SK-N-SH (cell line): Measurements from ENCODE around the gene LRRC36. TPM values are rescaled to one million over a fixed set of nuclear protein-coding genes. Genes with fewer than 3 reads are reported as not detected.

ENCODE experiments used
- CTCF ChIA-PET: fragments of 300-600, 350-600 bp; formaldehyde crosslinking; extraction: SDS; loops from one replicate; lab custom pipeline; 2021; lab: Yijun Ruan, JAX
- POLR2A ChIA-PET: fragments of 350-600 bp; sonication (Branson Sonifier 250); formaldehyde crosslinking; extraction: SDS; loops from one replicate; lab custom pipeline; 2020; ENCODE audit warnings: antibody characterized with exemption, inconsistent platforms; lab: Yijun Ruan, JAX
- DNase-seq: peaks from one replicate; pipeline ENCODE4 v3.0.0; 2012
- H2AFZ ChIP-seq: fragments of 200-600 bp; sonication (generic); 2 replicates; pipeline ENCODE4 v1.8.1; 2016; ENCODE audit warnings: antibody characterized with exemption, mild to moderate bottlenecking, low read depth
- H3F3A ChIP-seq: fragments of 200-600 bp; sonication (generic); replicated peaks from 2 replicates; pipeline ENCODE3; 2016; ENCODE audit warnings: antibody characterized with exemption, mild to moderate bottlenecking; ENCODE audit not compliant: insufficient read depth
- H3K27ac ChIP-seq, 2 experiments: fragments of 200-500 bp in 1 of 2; fragments of 200-600 bp in 1 of 2; sonication (Bioruptor generic) in 1 of 2; sonication (generic), shearing (Covaris generic) in 1 of 2; 2 replicates each; pipeline versions ENCODE4 v1.5.1 to v1.6.1; 2014 to 2016; ENCODE audit warnings: low read depth in 2 of 2, inconsistent platforms in 1 of 2, low read length in 1 of 2, mild to moderate bottlenecking in 1 of 2, mixed read lengths in 1 of 2
- H3K27me3 ChIP-seq: fragments of 200-600 bp; sonication (generic), shearing (Covaris generic); 2 replicates; pipeline ENCODE4 v1.6.1; 2016; ENCODE audit warnings: mixed run types; ENCODE audit not compliant: insufficient read depth
- H3K36me3 ChIP-seq, 2 experiments: fragments of 200-500 bp in 1 of 2; fragments of 200-600 bp in 1 of 2; sonication (Bioruptor generic) in 1 of 2; sonication (generic) in 1 of 2; replicated peaks in 1 of 2; 2 replicates each; pipeline versions ENCODE3 to v1.5.1; 2014 to 2016; ENCODE audit warnings: low read length in 1 of 2, mild to moderate bottlenecking in 1 of 2; ENCODE audit not compliant: insufficient read depth in 2 of 2, control insufficient read depth in 1 of 2
- H3K4me1 ChIP-seq, 2 experiments: fragments of 200-500 bp in 1 of 2; fragments of 200-600 bp in 1 of 2; sonication (Bioruptor generic) in 1 of 2; sonication (generic), shearing (Covaris generic) in 1 of 2; 2 replicates each; pipeline versions ENCODE4 v1.5.1 to v1.6.1; 2014 to 2016; ENCODE audit warnings: low read depth in 1 of 2, low read length in 1 of 2, mixed run types in 1 of 2; ENCODE audit not compliant: insufficient read depth in 2 of 2, control insufficient read depth in 1 of 2
- H3K4me2 ChIP-seq: fragments of 200-600 bp; sonication (generic), shearing (Covaris generic); 2 replicates; pipeline ENCODE4 v1.6.1; 2017; ENCODE audit warnings: mixed run types
- H3K4me3 ChIP-seq, 2 experiments: fragments of 200-500 bp in 1 of 2; fragments of 200-600 bp in 1 of 2; sonication (Bioruptor generic) in 1 of 2; sonication (generic), shearing (Covaris generic) in 1 of 2; 2 replicates each; pipeline versions ENCODE4 v1.5.1 to v1.8.1; 2014 to 2016; ENCODE audit warnings: low read depth in 2 of 2, inconsistent platforms in 1 of 2, low read length in 1 of 2, mild to moderate bottlenecking in 1 of 2, mixed read lengths in 1 of 2, moderate library complexity in 1 of 2
- H3K79me2 ChIP-seq: fragments of 200-600 bp; sonication (generic); 2 replicates; pipeline ENCODE4 v1.8.1; 2017; ENCODE audit warnings: mild to moderate bottlenecking; ENCODE audit not compliant: insufficient read depth
- H3K9ac ChIP-seq: fragments of 200-600 bp; sonication (generic); 2 replicates; pipeline ENCODE4 v1.6.1; 2017; ENCODE audit warnings: mixed run types
- H3K9me2 ChIP-seq: fragments of 200-600 bp; sonication (generic); 2 replicates; pipeline ENCODE4 v1.6.1; 2017; ENCODE audit warnings: mixed run types
- H3K9me3 ChIP-seq: fragments of 200-600 bp; sonication (generic); 2 replicates; pipeline ENCODE4 v1.6.1; 2017; ENCODE audit warnings: mixed run types, mild to moderate bottlenecking, moderate library complexity
- H4K20me1 ChIP-seq: fragments of 200-600 bp; sonication (generic); 2 replicates; pipeline ENCODE4 v1.6.1; 2017; ENCODE audit warnings: mild to moderate bottlenecking, mixed run types; ENCODE audit not compliant: insufficient read depth
- ELF1 ChIP-seq: IDR thresholded peaks from 2 replicates; pipeline ENCODE4 v1.4.0; 2012
- FOSL2 ChIP-seq: IDR thresholded peaks from 2 replicates; pipeline ENCODE4 v1.4.0; 2012; ENCODE audit warnings: low read depth, mild to moderate bottlenecking, moderate library complexity, borderline replicate concordance
- MAX ChIP-seq: IDR thresholded peaks from 2 replicates; pipeline ENCODE4 v1.4.0; 2012; ENCODE audit warnings: low read depth
- MXI1 ChIP-seq: IDR thresholded peaks from 2 replicates; pipeline ENCODE4 v1.6.1; 2012; ENCODE audit warnings: mild to moderate bottlenecking, low read depth, low read length, improper control_type of control experiment
- PBX3 ChIP-seq: IDR thresholded peaks from 2 replicates; pipeline ENCODE4; 2012
- RAD21 ChIP-seq: IDR thresholded peaks from 2 replicates; pipeline ENCODE4 v1.6.1; 2012; ENCODE audit warnings: mild to moderate bottlenecking, low read length
- RCOR1 ChIP-seq: fragments of 150-350 bp; IDR thresholded peaks from 2 replicates; pipeline ENCODE4 v1.6.1; 2017; ENCODE audit warnings: antibody characterized with exemption, low read length
- REST ChIP-seq: IDR thresholded peaks from 2 replicates; pipeline ENCODE4 v1.6.1; 2012; ENCODE audit warnings: mild to moderate bottlenecking, low read depth, low read length, moderate library complexity
- SMC3 ChIP-seq: IDR thresholded peaks from 2 replicates; pipeline ENCODE4 v1.6.1; 2012; ENCODE audit warnings: low read depth, low read length, improper control_type of control experiment
- TAF1 ChIP-seq: IDR thresholded peaks from 2 replicates; pipeline ENCODE4 v1.6.1; 2012; ENCODE audit warnings: low read depth, mild to moderate bottlenecking, low read length, moderate library complexity, borderline replicate concordance
- USF2 ChIP-seq: fragments of 150-350 bp; IDR thresholded peaks from 2 replicates; pipeline ENCODE4 v1.6.1; 2017; ENCODE audit warnings: antibody characterized with exemption, low read length, low read depth, borderline replicate concordance
- YY1 ChIP-seq: IDR thresholded peaks from 2 replicates; pipeline ENCODE4 v1.4.0; 2012; ENCODE audit warnings: low read depth, mild to moderate bottlenecking
- ZBTB33 ChIP-seq: IDR thresholded peaks from 2 replicates; pipeline ENCODE4 v1.4.0; 2012; ENCODE audit warnings: low read depth, borderline replicate concordance
- WGBS: methylation state at CpG from one replicate; pipeline ENCODE4 v1.1.6; 2017; ENCODE audit warnings: low lambda C conversion rate; 5-methylcytosine and 5-hydroxymethylcytosine counted together
- polyA plus RNA-seq, 3 experiments: library from polyadenylated mRNA; depleted of rRNA; stranded (reverse); fragments of >200 nt; gene quantifications; 2 replicates each; pipeline ENCODE4 v1.2.3, GENCODE V29; 2012

The LRRC36 gene
- polyA plus RNA-seq, 1 of the 3 experiments (the other 2 are of a cell fraction) = 0.92 TPM

- no peak for DNase-seq
- Histone ChIP-seq H3K36me3 (no peaks in the 10 kb centered on the region), H3K9me2 (no peaks in the 10 kb centered on the region), H2AFZ (no peak overlapping the region), H3K4me3 (no peak overlapping the region), H3K27me3 (no peaks in the 10 kb centered on the region), H4K20me1 (no peaks in the 10 kb centered on the region), H3K4me2 (peak overlapping the region; percentile 50), H3K4me1 (peaks cover 10 to 65% of the 10 kb centered on the region in 2 experiments; a peak in 2 of 4 replicates), H3F3A (peaks cover 5% of the 10 kb centered on the region), H3K79me2 (no peaks in the 10 kb centered on the region), H3K9ac (peak overlapping the region; percentile 25; the same call in 1 of the 2 replicates), H3K27ac (peak overlapping the region; percentile 22 to 51), H3K9me3 (no peaks in the 10 kb centered on the region)
- ChIA-PET POLR2A (interaction anchor here (0.6 to 1.1 kb wide), 2 partner anchors 10 to 400 kb away, joined by 3 to 6 read pairs; no protein-coding TSS in a partner anchor), CTCF (no interaction called here)
- 95% methylated on average over 8 of the region's 13 CpGs for WGBS
- TF ChIP-seq RAD21 (no peak), PBX3 (no peak), ZBTB33 (no peak), USF2 (no peak), ELF1 (no peak), RCOR1 (no peak), FOSL2 (no peak), TAF1 (no peak), YY1 (no peak), MAX (no peak), SMC3 (no peak), MXI1 (no peak), REST (no peak)
Observed at GRCh38 chr16:67395458-67396158, 69.0 kb downstream of the LRRC36 start.
